IPS-NIHi7 (cell line): ENCODE measurements around the gene HK2.
"Not testable (repeated sequence)": the region's sequence is repeated elsewhere in the genome, so short reads cannot be mapped to it uniquely, and the experiment has no call there.

Experiments used
- DNase-seq: peaks from one replicate; pipeline ENCODE4 v3.0.0; 2012; ENCODE audit warnings: mixed read lengths; ENCODE audit errors: extremely low spot score

Gene HK2

GRCh38 chr2:74895001-74895400, 61.1 kb downstream of the HK2 start:
- no peak for DNase-seq

DNA sequence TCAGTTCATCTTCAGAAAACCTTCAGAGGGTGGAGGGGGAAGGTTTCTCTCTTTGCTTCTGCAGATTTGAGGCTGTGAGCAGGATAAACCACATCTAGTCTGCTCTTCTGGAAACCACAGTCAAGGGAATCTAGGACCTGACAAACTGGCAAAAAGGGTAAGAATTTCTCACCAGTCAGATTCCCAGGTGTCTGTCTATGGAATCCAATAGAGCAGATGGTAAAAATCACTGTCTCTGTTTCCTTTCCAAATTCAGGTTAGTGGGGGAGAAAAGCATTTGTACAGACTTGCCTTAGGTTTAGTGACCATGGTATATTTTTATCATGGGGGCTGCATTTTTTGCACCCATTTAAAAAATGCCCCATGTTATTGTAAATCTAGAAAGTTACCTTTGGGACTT, 62.3 kb downstream of the HK2 start:
- no peak for DNase-seq

GRCh38 chr2:74900225-74900624, 66.3 kb downstream of the HK2 start:
- DNase-seq, result not testable (repeated sequence)

- DNase-seq, result no peak
Observed at GRCh38 chr2:74902281-74902860, 68.4 kb downstream of the HK2 start.

- no peak for DNase-seq
Observed at GRCh38 chr2:74906395-74906794, 72.5 kb downstream of the HK2 start.

DNA sequence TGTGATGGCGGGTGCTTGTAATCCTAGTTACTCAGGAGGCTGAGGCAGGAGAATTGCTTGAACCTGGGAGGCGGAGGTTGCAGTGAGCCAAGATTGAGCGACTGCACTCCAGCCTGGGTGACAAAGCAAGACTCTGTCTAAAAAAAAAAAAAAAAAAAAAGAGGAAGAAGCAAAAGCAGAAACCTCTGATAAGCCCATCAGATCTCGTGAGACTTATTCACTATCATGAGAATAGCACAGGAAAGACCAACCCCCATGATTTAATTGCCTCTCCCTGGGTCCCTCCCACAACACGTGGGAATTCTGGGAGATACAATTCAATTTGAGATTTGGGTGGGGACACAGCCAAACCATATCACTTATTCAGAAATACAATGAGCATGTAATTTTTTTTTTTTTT, 73.6 kb downstream of the HK2 start:
- DNase-seq, result not testable (repeated sequence)

- no peak for DNase-seq
Observed at GRCh38 chr2:74908748-74909444, 75.0 kb downstream of the HK2 start.

DNA sequence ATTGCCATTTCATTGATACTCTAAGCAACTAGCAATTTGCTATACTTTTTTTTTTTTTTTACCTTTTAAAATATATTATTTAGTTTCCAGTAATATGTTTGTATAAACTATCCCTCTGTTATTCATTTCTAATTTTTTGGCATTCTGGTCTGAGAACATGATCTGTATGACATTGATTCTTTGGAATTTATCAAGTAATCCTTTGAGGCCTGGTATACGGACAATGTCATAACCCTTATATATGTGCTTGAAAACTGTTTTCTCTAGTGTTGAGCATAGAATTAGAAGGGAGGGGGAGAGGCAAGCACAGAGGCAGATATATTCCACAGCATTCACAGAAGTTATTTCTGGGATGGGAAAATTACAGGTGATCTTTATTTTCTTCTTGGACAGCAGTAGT, 76.3 kb downstream of the HK2 start:
- DNase-seq, result no peak

GRCh38 chr2:74911061-74911460, 77.1 kb downstream of the HK2 start:
- no peak for DNase-seq

DNA sequence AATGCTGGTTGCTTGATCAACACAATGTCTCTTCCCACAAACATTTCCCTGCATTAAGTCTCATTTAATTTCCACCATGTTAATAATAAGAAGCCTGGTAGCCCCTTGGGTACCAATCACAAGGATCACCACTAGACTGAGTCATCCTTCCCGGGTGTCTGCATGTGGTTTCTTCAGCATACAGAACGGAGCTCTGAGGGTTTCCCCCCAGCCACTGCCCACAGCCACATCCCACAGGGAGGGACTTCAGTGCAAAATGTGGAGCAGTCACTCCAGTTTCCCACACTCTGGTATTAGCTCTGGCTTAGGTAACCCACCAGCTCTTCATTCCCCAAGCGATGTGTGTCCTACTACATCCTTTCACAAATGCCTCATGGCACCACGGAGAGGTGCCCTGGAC, 81.8 kb downstream of the HK2 start:
- DNase-seq, result no peak

- DNase-seq, result no peak
Observed at GRCh38 chr2:74916394-74916793, 82.5 kb downstream of the HK2 start.

GRCh38 chr2:74917702-74918619, 84.0 kb downstream of the HK2 start:
- DNase-seq, result no peak

- peak; percentile 93 for DNase-seq
Observed at GRCh38 chr2:74919827-74920226, 85.9 kb downstream of the HK2 start.

GRCh38 chr2:74921236-74921736, 87.4 kb downstream of the HK2 start:
- no peak for DNase-seq

DNA sequence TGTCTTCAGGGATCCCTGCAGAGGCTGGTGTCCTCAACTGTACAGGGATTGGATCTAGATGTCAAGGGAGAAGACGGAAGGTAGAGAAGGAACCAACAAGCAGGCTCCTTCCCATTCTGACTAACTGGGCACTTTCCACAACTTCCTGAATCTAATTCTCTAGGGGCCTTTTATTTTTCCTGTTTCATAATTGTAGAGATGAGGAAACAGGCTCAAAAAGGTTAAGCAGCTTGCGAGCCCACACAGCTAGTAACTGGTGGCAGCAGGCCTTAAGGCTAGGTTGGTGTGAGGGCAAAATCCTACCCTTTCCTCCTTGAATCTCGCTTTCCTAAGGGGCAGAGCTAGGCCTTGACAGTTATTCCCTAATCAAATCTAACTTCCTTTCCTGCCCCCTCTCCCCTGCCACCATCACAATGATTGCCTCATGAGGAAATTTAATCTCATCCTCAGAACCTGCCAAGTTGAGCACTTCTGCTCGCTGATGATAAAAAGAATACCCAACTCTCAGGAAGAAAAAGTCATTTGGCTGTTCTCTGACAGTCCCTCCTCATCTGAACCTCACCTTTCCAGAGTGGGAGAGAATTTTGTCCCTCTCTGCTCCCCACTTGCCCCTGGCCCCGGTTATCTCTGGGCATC, 88.8 kb downstream of the HK2 start:
- DNase-seq, result no peak

GRCh38 chr2:74924463-74925265, 90.7 kb downstream of the HK2 start:
- no peak for DNase-seq

GRCh38 chr2:74925361-74925786, 91.4 kb downstream of the HK2 start:
- DNase-seq, result no peak

DNA sequence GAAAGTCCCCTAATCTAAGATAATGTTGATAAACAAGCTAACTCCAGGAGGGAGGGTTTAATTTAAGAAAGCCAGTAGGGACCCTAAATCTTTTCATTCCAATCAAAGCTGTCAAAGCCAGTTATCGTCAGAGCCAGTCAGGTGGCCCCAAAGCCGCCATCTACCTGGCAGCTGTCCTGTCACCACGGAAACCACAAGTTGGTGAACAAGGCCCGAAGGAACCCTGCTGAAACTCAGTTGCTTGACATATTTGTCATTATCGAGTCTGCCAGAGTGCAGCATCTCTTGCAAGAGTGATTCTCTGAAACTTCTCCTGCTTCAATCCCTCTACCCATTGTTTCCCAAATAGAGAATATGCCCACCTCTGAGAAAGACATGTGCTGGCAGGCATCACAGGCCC, 93.7 kb downstream of the HK2 start:
- DNase-seq, result no peak

DNA sequence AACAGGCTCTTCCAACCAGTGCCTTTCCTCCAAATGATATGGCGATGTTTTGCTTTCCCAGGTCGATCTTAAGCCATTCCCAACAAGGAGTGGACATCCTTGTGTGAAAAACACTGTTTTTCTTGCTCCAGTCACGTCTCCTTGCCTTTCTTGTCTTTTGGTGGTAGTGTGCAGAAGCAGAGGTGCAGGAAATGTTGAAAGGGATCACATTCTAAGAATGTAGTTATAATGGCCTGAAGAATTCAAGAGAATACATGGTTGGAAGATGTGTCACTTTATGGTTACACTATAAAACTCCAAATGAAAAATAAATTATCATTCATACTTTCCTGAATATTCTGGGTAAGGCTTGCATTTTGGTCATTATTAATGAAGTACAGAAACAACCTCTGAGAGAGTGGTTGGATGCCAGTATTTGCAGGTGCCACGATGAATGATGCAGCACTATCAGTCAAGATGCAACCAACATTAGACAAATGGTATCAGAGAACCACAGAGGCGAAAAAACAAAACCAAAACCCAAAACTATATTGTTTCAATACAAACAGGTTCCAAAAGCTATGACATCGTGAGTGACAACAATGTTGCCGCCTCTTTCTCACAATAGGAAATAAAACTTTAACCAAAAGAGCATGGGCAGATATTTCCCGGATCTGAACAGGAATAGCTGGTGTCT, 97.0 kb downstream of the HK2 start:
- DNase-seq, result no peak

GRCh38 chr2:74931940-74932339, 98.0 kb downstream of the HK2 start:
- no peak for DNase-seq

DNA sequence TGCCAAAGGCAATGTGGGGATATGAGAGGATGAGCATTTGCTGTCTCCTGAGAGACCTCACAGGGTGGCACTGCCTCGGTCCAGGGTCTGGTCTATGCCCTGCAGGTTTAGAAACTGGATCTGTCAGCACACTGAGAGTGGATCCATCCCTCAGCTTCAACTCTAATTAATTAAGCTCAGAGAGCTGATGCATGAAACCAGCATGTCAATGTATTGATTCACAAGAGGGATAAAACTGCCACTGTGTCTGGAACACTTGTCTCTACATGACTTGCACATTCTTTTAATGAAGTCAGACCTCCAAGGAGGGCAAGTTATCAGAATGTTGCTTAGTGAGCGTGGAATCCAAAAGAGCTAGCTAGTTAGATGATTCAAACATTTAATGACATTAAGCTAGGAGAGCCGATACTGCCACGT, 102.1 kb downstream of the HK2 start:
- no peak for DNase-seq
